ENCODE data around the gene TIMP2. TPM values are rescaled to one million over a fixed set of nuclear protein-coding genes. Genes with fewer than 3 reads are reported as not detected.

Gene TIMP2
- total RNA-seq, 1 experiment from 2014 or later, result 29.0 TPM

DNA sequence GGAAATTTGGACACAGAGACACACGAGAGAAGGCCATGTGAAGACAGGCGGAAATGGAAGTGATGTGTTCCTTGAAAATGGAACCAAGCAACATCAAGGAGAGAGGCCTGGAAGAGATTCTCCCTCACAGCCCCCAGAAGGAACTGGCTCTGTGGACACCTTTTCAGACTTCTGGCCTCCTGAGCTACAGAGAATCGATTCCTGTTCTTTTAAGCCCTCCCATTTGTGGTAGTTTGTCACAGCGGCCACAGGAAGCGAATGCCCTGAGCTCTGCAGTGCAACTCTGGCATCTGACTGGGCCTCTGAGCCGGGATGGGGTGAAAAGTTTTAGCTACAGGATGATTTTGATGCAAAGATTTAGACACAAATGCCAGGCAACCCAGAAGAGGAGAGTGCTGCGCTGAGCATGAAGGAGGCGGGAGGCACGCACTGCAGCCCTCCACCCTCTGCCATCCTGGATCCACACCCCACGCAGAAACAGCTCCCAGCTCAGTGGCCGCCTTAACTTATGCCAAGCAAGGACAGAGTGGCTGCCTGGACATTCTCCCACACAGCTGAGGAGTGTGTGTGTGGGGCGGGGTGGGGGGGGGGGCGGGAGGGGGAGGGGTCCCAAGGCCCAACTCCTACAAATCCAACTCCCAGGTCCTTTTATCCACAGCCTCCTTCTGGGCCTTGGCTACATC, 2.2 kb downstream of the TIMP2 start:
- peak overlapping the region in 1 of 3 experiments; percentile 84; a peak in 1 of 7 replicates for H3K27ac Mint-ChIP-seq
- no CpG with 5 or more reads among the region's 13 CpGs for WGBS (ENCODE audit: extremely low coverage, insufficient read length, low lambda C conversion rate)
- peak overlapping the region; percentile 71 for H3K4me2 ChIP-seq (ENCODE audit: insufficient read depth, insufficient read length, low read length)

More for the DNA sequence above, 2.2 kb downstream of the TIMP2 start:
- Histone ChIP-seq H3K18ac (ENCODE audit: insufficient read length, low read depth, low read length) (no peak overlapping the region), H3K4ac (ENCODE audit: low read depth, low read length) (no peak overlapping the region), H3K4me1 (ENCODE audit: insufficient read depth, low read length) (peaks cover 3% of the 10 kb centered on the region; the same call in 1 of the 2 replicates), H4K5ac (ENCODE audit: insufficient read length, low read depth, low read length) (no peak overlapping the region), H3K27me3 (ENCODE audit: insufficient read depth, low read length) (no peaks in the 10 kb centered on the region), H3K27ac (ENCODE audit: insufficient read length, low read depth, low read length) (no peak overlapping the region), H2BK12ac (ENCODE audit: insufficient read length, low read depth, low read length) (no peak overlapping the region), H3K14ac (ENCODE audit: insufficient read depth, low read length) (no peak overlapping the region), H3K9me3 (ENCODE audit: control insufficient read depth, low read depth, low read length) (no peaks in the 10 kb centered on the region), H2BK120ac (ENCODE audit: low read depth, low read length, poor library complexity, severe bottlenecking) (no peak overlapping the region), H3T11ph (ENCODE audit: low read length) (no peak overlapping the region), H3K23me2 (ENCODE audit: insufficient read length, low read depth, low read length, poor library complexity, severe bottlenecking) (peaks cover 10% of the 10 kb centered on the region), H2BK5ac (ENCODE audit: insufficient read length, low read length) (no peak overlapping the region), H4K20me1 (ENCODE audit: control insufficient read depth, insufficient read depth, insufficient read length) (no peaks in the 10 kb centered on the region), H2BK15ac (ENCODE audit: low read depth, low read length) (no peak overlapping the region), H4K8ac (replicated peaks; ENCODE audit: insufficient read length, low read depth, low read length) (no peak overlapping the region), H3K56ac (ENCODE audit: insufficient read length, low read depth, low read length) (no peak overlapping the region), H4K91ac (ENCODE audit: insufficient read length, low read depth, low read length) (no peak overlapping the region), H3K23ac (ENCODE audit: insufficient read length, low read depth, low read length) (no peak overlapping the region), H2BK20ac (ENCODE audit: low read depth, low read length, poor library complexity, severe bottlenecking) (no peak overlapping the region), H3K9ac (ENCODE audit: extremely low read depth, insufficient read length, low read length) (no peak overlapping the region), H3K79me2 (ENCODE audit: insufficient read depth, low read length) (no peaks in the 10 kb centered on the region; the same call in 1 of the 2 replicates), H2AK5ac (ENCODE audit: insufficient read length, low read length) (no peak overlapping the region), H3K79me1 (ENCODE audit: insufficient read depth, low read depth, low read length, poor library complexity, severe bottlenecking) (peaks cover 4% of the 10 kb centered on the region), H2AFZ (ENCODE audit: low read length) (no peak overlapping the region)
- no peaks in the 10 kb centered on the region for H3K9me3 Mint-ChIP-seq
- H3K27me3 Mint-ChIP-seq (ENCODE audit: low read depth), result peaks cover 14% of the 10 kb centered on the region
- H3K4me3 Mint-ChIP-seq, result peak overlapping the region; percentile 71 to 83; a peak in 4 of 5 replicates
- DNase-seq, result peak; percentile 35
- TF ChIP-seq, protein P1, sequence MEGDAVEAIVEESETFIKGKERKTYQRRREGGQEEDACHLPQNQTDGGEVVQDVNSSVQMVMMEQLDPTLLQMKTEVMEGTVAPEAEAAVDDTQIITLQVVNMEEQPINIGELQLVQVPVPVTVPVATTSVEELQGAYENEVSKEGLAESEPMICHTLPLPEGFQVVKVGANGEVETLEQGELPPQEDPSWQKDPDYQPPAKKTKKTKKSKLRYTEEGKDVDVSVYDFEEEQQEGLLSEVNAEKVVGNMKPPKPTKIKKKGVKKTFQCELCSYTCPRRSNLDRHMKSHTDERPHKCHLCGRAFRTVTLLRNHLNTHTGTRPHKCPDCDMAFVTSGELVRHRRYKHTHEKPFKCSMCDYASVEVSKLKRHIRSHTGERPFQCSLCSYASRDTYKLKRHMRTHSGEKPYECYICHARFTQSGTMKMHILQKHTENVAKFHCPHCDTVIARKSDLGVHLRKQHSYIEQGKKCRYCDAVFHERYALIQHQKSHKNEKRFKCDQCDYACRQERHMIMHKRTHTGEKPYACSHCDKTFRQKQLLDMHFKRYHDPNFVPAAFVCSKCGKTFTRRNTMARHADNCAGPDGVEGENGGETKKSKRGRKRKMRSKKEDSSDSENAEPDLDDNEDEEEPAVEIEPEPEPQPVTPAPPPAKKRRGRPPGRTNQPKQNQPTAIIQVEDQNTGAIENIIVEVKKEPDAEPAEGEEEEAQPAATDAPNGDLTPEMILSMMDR (conservative IDR thresholded peaks at IDR 0.05), result no peak
- peaks cover 14 to 37% of the 10 kb centered on the region in 2 experiments for H3K4me1 Mint-ChIP-seq
- H3K36me3 Mint-ChIP-seq (ENCODE audit: insufficient read depth in 1 of 3, low read depth in 3 of 3), result peaks cover 0 to 1% (median 0%) of the 10 kb centered on the region in 3 experiments; a peak in 1 of 7 replicates

All from H9 (cell line).